BLaER1 treated with 17β-estradiol and CSF1 and Interleukin-3, amounts not matched to agents 10 nM and 100 nM (cell line): Measurements from ENCODE around the gene HBG2.
"Not testable (repeated sequence)": the region's sequence is repeated elsewhere in the genome, so short reads cannot be mapped to it uniquely, and the experiment has no call there.

ENCODE experiments used
- H3K27ac ChIP-seq, 11 experiments: shearing (Covaris generic); formaldehyde crosslinking; 2 replicates each; pipeline ENCODE4 v1.8.1; 2022
- H3K27me3 ChIP-seq, 11 experiments: shearing (Covaris generic); formaldehyde crosslinking; 2 replicates each; pipeline ENCODE4 v1.8.1; 2022
- H3K36me3 ChIP-seq, 11 experiments: shearing (Covaris generic); formaldehyde crosslinking; 2 replicates each; pipeline ENCODE4 v1.8.1; 2022
- H3K4me1 ChIP-seq, 10 experiments: shearing (Covaris generic); formaldehyde crosslinking; 2 replicates each; pipeline ENCODE4 v1.8.1; 2022
- H3K4me2 ChIP-seq, 11 experiments: shearing (Covaris generic); formaldehyde crosslinking; 2 replicates each; pipeline ENCODE4 v1.8.1; 2022
- H3K4me3 ChIP-seq, 10 experiments: shearing (Covaris generic); formaldehyde crosslinking; 2 replicates each; pipeline ENCODE4 v1.8.1; 2022
- H3K9ac ChIP-seq, 11 experiments: shearing (Covaris generic); formaldehyde crosslinking; 2 replicates each; pipeline ENCODE4 v1.8.1; 2022
- H3K9me3 ChIP-seq, 11 experiments: shearing (Covaris generic); formaldehyde crosslinking; replicated peaks in 1 of 11; 2 replicates each; pipeline ENCODE4 v1.8.1; 2022
- H4K20me1 ChIP-seq, 11 experiments: shearing (Covaris generic); formaldehyde crosslinking; 2 replicates each; pipeline ENCODE4 v1.8.1; 2022
- Cebpa-rat ChIP-seq, 11 experiments: shearing (Covaris generic); IDR thresholded peaks; 2 replicates each; pipeline ENCODE4 v1.8.1; 2022

Gene HBG2

GRCh38 chr11:5252919-5253265, 1.7 kb downstream of the HBG2 start:
- no peak overlapping the region for H3K27ac ChIP-seq
- H3K36me3 ChIP-seq = no peaks in the 10 kb centered on the region
- H3K9ac ChIP-seq = no peak overlapping the region
- H3K4me1 ChIP-seq = no peaks in the 10 kb centered on the region
- no peaks in the 10 kb centered on the region for H3K27me3 ChIP-seq
- H4K20me1 ChIP-seq = no peaks in the 10 kb centered on the region
- H3K4me2 ChIP-seq = no peak overlapping the region
- no peak for TF ChIP-seq Cebpa-rat (IDR thresholded peaks at IDR 0.05)
- no peak overlapping the region for H3K4me3 ChIP-seq
- H3K9me3 ChIP-seq = no peaks in the 10 kb centered on the region

- no peaks in the 10 kb centered on the region for H4K20me1 ChIP-seq
- no peak for TF ChIP-seq Cebpa-rat (IDR thresholded peaks at IDR 0.05)
- H3K27ac ChIP-seq = no peak overlapping the region
- H3K27me3 ChIP-seq = no peaks in the 10 kb centered on the region
- no peaks in the 10 kb centered on the region for H3K4me1 ChIP-seq
- no peak overlapping the region for H3K9ac ChIP-seq
- no peaks in the 10 kb centered on the region for H3K9me3 ChIP-seq
- H3K36me3 ChIP-seq = no peaks in the 10 kb centered on the region
- no peak overlapping the region for H3K4me3 ChIP-seq
- no peak overlapping the region for H3K4me2 ChIP-seq
Measured at GRCh38 chr11:5252192-5252918, 2.2 kb downstream of the HBG2 start.

- H3K36me3 ChIP-seq = no peaks in the 10 kb centered on the region
- no peaks in the 10 kb centered on the region for H3K27me3 ChIP-seq
Measured at GRCh38 chr11:5251746-5252145, 2.8 kb downstream of the HBG2 start.

DNA sequence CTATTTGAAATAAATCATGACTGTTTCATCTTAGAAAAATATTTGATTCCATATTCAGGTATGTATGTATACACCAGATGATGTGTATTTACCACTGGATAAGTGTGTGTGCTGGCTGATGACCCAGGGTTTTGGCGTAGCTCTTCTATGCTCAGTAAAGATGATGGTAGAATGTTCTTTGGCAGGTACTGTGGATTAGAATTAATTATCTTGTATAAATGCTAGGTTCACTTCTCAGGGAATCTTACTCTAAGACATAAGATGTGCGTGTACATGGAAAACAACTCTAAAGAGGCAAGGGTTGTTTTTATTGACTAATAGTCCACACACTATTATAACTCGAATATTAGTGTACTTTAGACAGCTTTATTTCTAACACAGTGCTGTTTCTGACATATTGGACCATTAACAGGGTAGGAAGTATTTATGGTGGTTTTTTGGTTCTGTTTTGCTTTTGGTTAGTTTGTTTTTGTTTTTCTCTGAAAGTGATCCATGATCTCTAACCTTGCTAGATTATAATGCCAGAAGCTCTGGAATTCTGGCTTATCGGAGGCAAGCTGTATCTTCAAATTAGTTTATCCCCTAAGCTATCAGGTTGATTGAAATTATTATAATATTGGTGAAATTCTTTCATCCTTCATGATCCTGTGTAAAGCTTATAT, 3.9 kb downstream of the HBG2 start:
- Histone ChIP-seq H3K9me3 (no peaks in the 10 kb centered on the region), H3K27ac (no peak overlapping the region), H3K36me3 (no peaks in the 10 kb centered on the region), H3K4me1 (no peaks in the 10 kb centered on the region), H3K9ac (no peak overlapping the region), H3K4me2 (no peak overlapping the region), H4K20me1 (no peaks in the 10 kb centered on the region), H3K4me3 (no peak overlapping the region), H3K27me3 (no peaks in the 10 kb centered on the region)
- TF ChIP-seq Cebpa-rat (IDR thresholded peaks at IDR 0.05) = no peak

More at GRCh38 chr11:5251746-5252145, 2.8 kb downstream of the HBG2 start:
- H3K4me2 ChIP-seq = no peak overlapping the region
- no peak overlapping the region for H3K9ac ChIP-seq
- H3K4me1 ChIP-seq = no peaks in the 10 kb centered on the region
- H3K27ac ChIP-seq = no peak overlapping the region
- no peaks in the 10 kb centered on the region for H3K9me3 ChIP-seq
- no peak for TF ChIP-seq Cebpa-rat (IDR thresholded peaks at IDR 0.05)
- no peak overlapping the region for H3K4me3 ChIP-seq
- no peaks in the 10 kb centered on the region for H4K20me1 ChIP-seq

GRCh38 chr11:5249807-5250396, 4.7 kb downstream of the HBG2 start, which contains the start of gene HBG1:
TSS of gene HBG1 (minus strand) at chr11:5249857. CDS start at chr11:5249804, 53 bp downstream.
- H3K4me2 ChIP-seq, H3K27ac ChIP-seq, H3K4me3 ChIP-seq: not testable (repeated sequence)

GRCh38 chr11:5248498-5248897, 6.1 kb downstream of the HBG2 start:
- not testable (repeated sequence) for H3K4me3 ChIP-seq, H3K9me3 ChIP-seq, H3K4me1 ChIP-seq, H3K27me3 ChIP-seq, H3K4me2 ChIP-seq, H3K27ac ChIP-seq, H4K20me1 ChIP-seq, H3K9ac ChIP-seq, H3K36me3 ChIP-seq

More at GRCh38 chr11:5249807-5250396, 4.7 kb downstream of the HBG2 start, which contains the start of gene HBG1:
- H3K4me1 ChIP-seq, H3K27me3 ChIP-seq, H3K9me3 ChIP-seq, H3K9ac ChIP-seq, H4K20me1 ChIP-seq, H3K36me3 ChIP-seq: not testable (repeated sequence)

GRCh38 chr11:5247472-5248192, 6.9 kb downstream of the HBG2 start:
- Histone ChIP-seq H3K9ac (no peak overlapping the region), H3K4me2 (no peak overlapping the region), H3K36me3 (no peaks in the 10 kb centered on the region), H3K9me3 (no peaks in the 10 kb centered on the region), H3K27me3 (no peaks in the 10 kb centered on the region), H3K4me1 (no peaks in the 10 kb centered on the region), H3K4me3 (no peak overlapping the region), H3K27ac (no peak overlapping the region), H4K20me1 (no peaks in the 10 kb centered on the region)
- TF ChIP-seq Cebpa-rat (IDR thresholded peaks at IDR 0.05) = no peak

- H3K36me3 ChIP-seq = no peaks in the 10 kb centered on the region
- no peaks in the 10 kb centered on the region for H3K27me3 ChIP-seq
- H3K27ac ChIP-seq = no peak overlapping the region
- no peaks in the 10 kb centered on the region for H4K20me1 ChIP-seq
- H3K4me3 ChIP-seq = no peak overlapping the region
- peaks cover 0 to under 1% (median 0%) of the 10 kb centered on the region in 10 experiments; a peak in 2 of 20 replicates for H3K4me1 ChIP-seq
- no peak for TF ChIP-seq Cebpa-rat (IDR thresholded peaks at IDR 0.05)
- H3K9ac ChIP-seq = no peak overlapping the region
- H3K9me3 ChIP-seq = no peaks in the 10 kb centered on the region
- no peak overlapping the region for H3K4me2 ChIP-seq
Measured at GRCh38 chr11:5246772-5247471, 7.7 kb downstream of the HBG2 start.

DNA sequence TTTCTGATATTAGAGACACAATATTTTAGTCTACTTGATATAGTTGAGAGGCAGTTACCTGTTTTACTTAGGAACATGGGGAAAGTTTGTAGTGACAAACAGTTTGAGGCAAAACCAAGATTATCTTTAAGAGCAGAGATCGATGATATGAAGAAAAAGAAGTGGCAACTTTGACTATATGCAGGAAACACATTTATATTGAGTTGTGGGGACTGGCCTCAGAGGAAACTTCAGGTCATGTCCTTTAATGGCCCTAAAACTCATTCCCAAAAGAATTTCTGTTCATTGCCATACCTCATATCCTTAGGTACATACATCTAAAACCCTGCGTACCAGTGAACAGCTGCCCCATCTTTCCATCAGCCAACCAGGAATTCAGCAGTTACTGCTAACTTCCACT, 9.4 kb downstream of the HBG2 start:
- H3K9ac ChIP-seq = no peak overlapping the region
- H3K9me3 ChIP-seq = no peaks in the 10 kb centered on the region
- no peaks in the 10 kb centered on the region for H3K36me3 ChIP-seq
- H3K4me1 ChIP-seq = peaks cover 0 to 6% (median 0%) of the 10 kb centered on the region in 10 experiments; a peak in 2 of 20 replicates
- no peaks in the 10 kb centered on the region for H3K27me3 ChIP-seq
- no peak overlapping the region for H3K4me2 ChIP-seq
- no peak overlapping the region for H3K27ac ChIP-seq
- H4K20me1 ChIP-seq = no peaks in the 10 kb centered on the region
- no peak overlapping the region for H3K4me3 ChIP-seq
- no peak for TF ChIP-seq Cebpa-rat (IDR thresholded peaks at IDR 0.05)
